ENCODE data around the gene COBL. TPM values are rescaled to one million over a fixed set of nuclear protein-coding genes. Genes with fewer than 3 reads are reported as not detected.
A peak's percentile ranks its signal among the peaks of the same experiment; 100 is the strongest.

COBL gene
- total and polyA plus RNA-seq, 2 of the 8 experiments (the other 6 are each of a cell fraction or from before 2014, with no cell fraction given): 13.8 to 40.4 TPM

DNA sequence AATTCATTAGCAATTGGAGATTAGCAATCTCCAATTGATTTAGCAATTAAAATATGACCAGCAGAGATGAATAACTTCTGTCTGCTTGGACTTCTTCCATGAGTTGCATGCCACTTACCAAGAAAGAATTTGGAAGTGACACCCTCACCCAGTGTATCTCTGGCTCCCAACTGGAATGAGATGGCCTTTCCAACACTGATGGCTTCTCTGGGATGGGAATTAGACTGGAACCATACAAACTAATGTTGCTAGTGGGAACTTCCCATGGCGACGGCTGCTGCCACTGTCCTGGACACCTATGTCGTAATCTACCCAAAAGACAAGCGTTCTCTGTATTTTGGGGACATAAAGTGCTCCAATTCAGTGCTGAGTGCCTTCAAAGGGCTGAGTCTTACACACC lies 192.3 kb downstream of the COBL start:
- Histone ChIP-seq H2AK5ac (ENCODE audit: low read depth, low read length) (no peak overlapping the region), H3K36me3 (ENCODE audit: control insufficient read depth in 2 of 4, insufficient read depth in 4 of 4, low read length in 3 of 4) (no peaks in the 10 kb centered on the region; a peak in 1 of 8 replicates), H2BK120ac (replicated peaks; ENCODE audit: low read depth, low read length) (no peak overlapping the region), H2BK5ac (ENCODE audit: low read depth, low read length) (no peak overlapping the region), H3K4me1 (replicated peaks in 1 of 4; ENCODE audit: control insufficient read depth in 3 of 4, insufficient read depth in 4 of 4, low read length in 3 of 4) (no peaks in the 10 kb centered on the region), H2BK12ac (ENCODE audit: low read depth, low read length) (no peak overlapping the region), H4K91ac (replicated peaks; ENCODE audit: insufficient read length, low read length) (no peak overlapping the region), H3K27me3 (replicated peaks in 1 of 4; ENCODE audit: control insufficient read depth in 3 of 4, extremely low read depth in 1 of 4, insufficient read depth in 3 of 4, low read length in 3 of 4) (no peaks in the 10 kb centered on the region), H3K4me2 (ENCODE audit: insufficient read depth in 1 of 2, low read depth in 2 of 2, low read length in 2 of 2) (no peak overlapping the region), H3K23ac (ENCODE audit: insufficient read length) (no peak overlapping the region), H3K14ac (ENCODE audit: insufficient read length) (no peak overlapping the region), H4K8ac (ENCODE audit: extremely low read depth, insufficient read depth, low read length) (no peak overlapping the region), H3K79me1 (ENCODE audit: low read depth, low read length) (no peaks in the 10 kb centered on the region; the same call in 1 of the 2 replicates), H2AFZ (ENCODE audit: low read length) (no peak overlapping the region), H3K9me3 (ENCODE audit: insufficient read depth in 2 of 2, low read depth in 1 of 2, low read length in 1 of 2) (no peaks in the 10 kb centered on the region), H2BK20ac (ENCODE audit: low read length) (no peak overlapping the region), H3K27ac (ENCODE audit: low read depth, low read length) (no peak overlapping the region), H3K23me2 (ENCODE audit: low read depth, low read length) (no peaks in the 10 kb centered on the region), H3K4me3 (ENCODE audit: extremely low read depth in 1 of 4, insufficient read depth in 2 of 4, low read depth in 3 of 4, low read length in 4 of 4) (no peak overlapping the region), H3K18ac (ENCODE audit: extremely low read depth, low read length) (no peak overlapping the region), H3K56ac (replicated peaks; ENCODE audit: insufficient read length, low read depth, low read length) (no peak overlapping the region), H4K20me1 (replicated peaks in 1 of 2; ENCODE audit: control insufficient read depth in 1 of 2, insufficient read depth in 2 of 2, low read length in 2 of 2) (no peaks in the 10 kb centered on the region), H3K4ac (replicated peaks; ENCODE audit: insufficient read length, low read depth, low read length) (no peak overlapping the region), H4K5ac (ENCODE audit: insufficient read length, low read depth, low read length) (no peak overlapping the region), H3K79me2 (ENCODE audit: control insufficient read depth in 1 of 2, insufficient read depth in 2 of 2, low read length in 2 of 2) (no peaks in the 10 kb centered on the region), H3K9ac (replicated peaks in 1 of 4; ENCODE audit: extremely low read depth in 1 of 4, low read depth in 3 of 4, low read length in 3 of 4) (no peak overlapping the region), H2BK15ac (ENCODE audit: low read length) (no peak overlapping the region)
- CTCF ChIA-PET (ENCODE audit: partially characterized antibody): no interaction called here
- POLR2A ChIA-PET (ENCODE audit: partially characterized antibody): no interaction called here
- 68% methylated on average over 4 of the region's 4 CpGs; no CpG with 5 or more reads in 1 of the 2 experiments for WGBS, 2 experiments (ENCODE audit: extremely low coverage in 1 of 2, insufficient coverage in 1 of 2, insufficient read length in 1 of 2, insufficient replicate concordance in 2 of 2, low coverage in 1 of 2, low lambda C conversion rate in 2 of 2, missing lambda C conversion rate in 1 of 2)
- FAIRE-seq: no peak
- no peak for TF ChIP-seq ZNF274 (IDR thresholded peaks at IDR 0.05; ENCODE audit: borderline replicate concordance, extremely low read depth, low read length)
- TF ChIP-seq CHD1 (IDR thresholded peaks at IDR 0.05; ENCODE audit: low read depth, low read length): no peak
- no peak for TF ChIP-seq KDM5A (IDR thresholded peaks at IDR 0.05; ENCODE audit: low read length)
- no peak for TF ChIP-seq RXRA (IDR thresholded peaks at IDR 0.05; ENCODE audit: insufficient read depth, low read depth, low read length)
- TF ChIP-seq POLR2A (IDR thresholded peaks at IDR 0.05; ENCODE audit: control extremely low read depth in 1 of 2, low read depth in 2 of 2, low read length in 2 of 2): no peak
- TF ChIP-seq, protein P1, sequence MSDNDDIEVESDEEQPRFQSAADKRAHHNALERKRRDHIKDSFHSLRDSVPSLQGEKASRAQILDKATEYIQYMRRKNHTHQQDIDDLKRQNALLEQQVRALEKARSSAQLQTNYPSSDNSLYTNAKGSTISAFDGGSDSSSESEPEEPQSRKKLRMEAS (IDR thresholded peaks at IDR 0.05): no peak
- TF ChIP-seq SP4 (IDR thresholded peaks at IDR 0.05; ENCODE audit: low read length): no peak
- no peak for TF ChIP-seq EGR1 (IDR thresholded peaks at IDR 0.05; ENCODE audit: borderline replicate concordance, low read depth, low read length)
- TF ChIP-seq SIX5 (IDR thresholded peaks at IDR 0.05; ENCODE audit: low read depth, low read length): no peak
- no peak for TF ChIP-seq MAFK (IDR thresholded peaks at IDR 0.05; ENCODE audit: low read depth, low read length)
- TF ChIP-seq YY1 (IDR thresholded peaks at IDR 0.05; ENCODE audit: low read depth, low read length): no peak
- DNase-seq (ENCODE audit: low read depth in 1 of 2, low spot score in 2 of 2): peak in 1 of 2 experiments; percentile 22
